COR-L47 (cell line): ENCODE results near the gene LSS.

ENCODE experiments used
- DNase-seq: peaks from one replicate; lab custom pipeline; 2025; lab: John Stamatoyannopoulos, UW

The LSS gene

DNA sequence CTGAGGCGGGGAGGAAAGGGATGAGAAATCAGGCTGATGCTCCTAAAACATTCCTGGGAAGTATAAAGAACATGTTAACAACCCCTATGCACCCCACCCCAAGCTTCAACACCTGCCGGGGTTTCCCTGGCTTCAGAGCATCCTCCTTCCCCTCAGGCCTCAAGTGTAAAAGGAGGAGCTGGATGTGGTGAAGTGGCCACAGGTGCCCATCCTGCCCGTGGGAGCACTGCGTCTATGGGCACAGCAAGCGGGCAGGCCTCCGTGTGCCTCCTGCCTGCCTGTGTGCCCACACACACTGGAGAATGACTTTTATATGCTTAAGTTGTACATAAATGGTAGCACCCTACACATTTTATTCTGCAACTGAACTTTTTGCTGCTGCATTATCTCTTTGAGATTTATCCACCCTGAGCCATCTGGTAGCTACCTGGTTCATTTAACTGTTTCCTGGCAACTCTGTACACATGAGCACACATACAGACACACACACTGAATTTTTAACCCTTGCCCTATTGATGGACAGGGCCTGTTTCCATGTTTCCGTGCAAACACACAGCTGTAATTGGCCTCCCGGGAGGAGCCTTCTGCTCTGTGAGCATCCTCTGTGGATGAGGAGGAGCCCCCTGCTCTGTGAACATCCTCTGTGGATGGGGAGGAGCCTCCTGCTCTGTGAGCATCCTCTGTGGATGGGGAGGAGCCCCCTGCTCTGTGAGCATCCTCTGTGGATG lies 59.8 kb downstream of the LSS start:
- DNase-seq: no peak

- no peak for DNase-seq
These were observed 60.3 kb downstream of the LSS start for GRCh38 chr21:46168238-46168637.

DNA sequence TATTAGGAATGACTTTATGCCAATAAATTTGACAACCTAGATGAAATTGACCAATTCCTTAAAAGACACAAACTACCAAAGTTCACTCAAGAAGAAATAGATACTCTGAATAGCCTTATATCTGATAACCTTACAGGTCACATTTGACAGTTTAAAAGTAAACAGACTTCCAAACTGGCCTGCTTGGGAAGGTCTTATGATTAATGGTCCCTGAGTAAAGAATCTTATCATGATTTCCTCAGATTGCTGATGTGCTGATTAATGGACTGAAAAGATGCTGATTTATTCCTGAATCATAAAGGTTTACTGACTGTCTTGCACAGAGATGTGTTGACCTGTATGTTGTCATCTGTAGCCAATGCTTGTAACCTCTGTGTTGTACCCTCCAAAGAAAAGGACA lies 63.5 kb downstream of the LSS start:
- no peak for DNase-seq

- no peak for DNase-seq
These were observed 65.2 kb downstream of the LSS start for GRCh38 chr21:46163380-46163779.

GRCh38 chr21:46161633-46162592 lies 66.7 kb downstream of the LSS start:
- no peak for DNase-seq

GRCh38 chr21:46160907-46161632 lies 67.5 kb downstream of the LSS start:
- no peak for DNase-seq

GRCh38 chr21:46160657-46160906 lies 68.0 kb downstream of the LSS start:
- no peak for DNase-seq

- no peak for DNase-seq
These were observed 68.5 kb downstream of the LSS start for GRCh38 chr21:46159841-46160656.

DNA sequence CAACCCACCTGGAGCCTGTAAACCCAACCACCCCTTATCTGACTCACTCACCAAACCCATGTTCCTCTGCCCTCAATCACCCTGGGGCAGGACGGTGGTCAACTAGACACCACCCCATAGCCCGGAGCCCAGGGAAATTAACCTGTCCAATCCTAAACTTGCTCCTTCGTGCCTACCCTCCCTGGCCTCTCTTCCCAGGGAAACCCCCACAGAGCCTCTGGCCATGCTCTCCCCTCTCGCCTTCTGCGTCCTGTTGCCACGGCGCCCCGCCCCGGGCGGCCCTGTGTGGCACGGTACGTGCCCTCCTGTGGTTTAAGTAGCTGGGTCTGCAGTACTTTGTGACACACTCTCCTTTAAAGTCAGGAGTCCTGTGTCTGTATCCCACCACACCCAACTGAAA lies 69.2 kb downstream of the LSS start:
- no peak for DNase-seq

- no peak for DNase-seq
These were observed 69.8 kb downstream of the LSS start for GRCh38 chr21:46158666-46159300.

DNA sequence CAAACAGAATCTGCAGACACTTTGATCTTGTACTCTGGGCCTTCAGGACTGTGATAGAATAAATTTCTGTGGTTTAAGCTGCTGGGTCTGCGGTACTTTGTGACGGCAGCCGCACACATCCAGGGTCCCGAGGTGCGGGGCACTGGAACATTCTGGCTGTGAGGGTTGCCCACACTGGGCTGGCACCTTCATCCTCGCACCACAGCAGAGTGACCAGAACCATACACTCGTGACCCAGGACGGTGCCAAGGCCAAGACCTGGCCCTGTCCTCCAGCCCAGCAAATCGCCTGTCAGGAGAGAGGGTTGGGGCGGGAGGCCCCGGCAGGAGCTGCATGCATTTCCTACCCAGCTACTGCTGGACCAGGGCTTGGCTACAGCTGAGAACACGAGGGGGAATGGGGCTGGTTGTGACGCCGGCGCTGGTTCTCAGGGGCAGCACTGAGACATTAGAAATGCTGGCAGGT lies 70.6 kb downstream of the LSS start:
- DNase-seq: no peak

DNA sequence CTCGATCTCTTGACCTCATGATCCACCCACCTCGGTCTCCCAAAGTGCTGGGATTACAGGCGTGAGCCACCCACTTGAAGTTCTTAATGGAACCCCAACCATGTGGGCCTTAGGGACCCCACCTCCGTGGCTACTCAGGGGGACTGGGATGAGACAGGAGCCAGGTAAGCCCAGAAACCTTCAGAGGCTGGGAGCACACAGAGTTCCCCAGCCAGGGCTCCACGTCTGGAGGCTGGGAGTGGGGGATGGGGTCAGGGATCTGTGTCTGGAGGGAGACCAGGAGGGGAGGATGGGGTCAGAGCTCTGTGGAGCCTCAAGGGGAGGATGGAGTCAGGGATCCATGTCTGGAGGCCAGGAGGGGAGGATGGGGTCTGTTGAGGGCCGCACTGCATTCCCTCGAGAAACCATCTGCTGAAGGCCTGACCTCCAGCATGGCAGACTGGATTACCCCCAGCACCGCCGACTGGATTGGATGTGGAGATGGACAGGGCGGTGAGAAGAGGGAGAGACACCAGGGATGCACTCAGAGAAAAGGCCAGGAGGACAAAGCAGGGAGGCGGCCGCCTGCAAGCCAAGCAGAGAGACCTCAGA lies 71.1 kb downstream of the LSS start:
- DNase-seq: no peak

DNA sequence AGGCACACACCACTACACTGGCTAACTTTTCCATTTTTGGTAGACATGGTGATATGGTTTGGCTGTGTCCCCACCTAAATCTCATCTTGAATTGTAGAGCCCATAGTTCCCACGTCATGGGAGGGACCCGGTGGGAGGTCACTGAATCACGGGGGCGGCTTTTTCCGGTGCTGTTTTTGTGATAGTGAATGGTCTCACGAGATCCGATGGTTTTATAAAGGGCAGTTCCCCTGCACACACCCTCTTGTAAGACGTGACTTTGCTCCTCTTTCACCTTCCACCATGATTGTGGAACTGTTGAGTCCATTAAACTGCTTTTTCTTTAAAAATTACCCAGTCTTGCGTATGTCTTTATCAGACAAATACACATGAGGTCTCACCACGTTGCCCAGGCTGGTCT lies 71.9 kb downstream of the LSS start:
- DNase-seq: no peak

DNA sequence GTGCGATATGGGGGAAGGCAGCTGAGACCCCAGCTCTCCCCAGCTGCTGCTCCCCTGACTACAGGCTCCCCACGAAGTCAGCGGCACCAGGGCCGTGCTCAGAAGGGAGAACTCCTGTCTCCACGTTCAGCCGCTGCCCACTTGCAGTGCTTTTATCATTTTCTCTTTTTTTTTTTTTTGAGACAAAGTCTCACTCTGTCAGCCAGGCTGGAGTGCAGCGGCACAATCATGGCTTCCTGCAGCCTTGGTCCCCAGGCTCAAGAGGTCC lies 72.3 kb downstream of the LSS start:
- no peak for DNase-seq

DNA sequence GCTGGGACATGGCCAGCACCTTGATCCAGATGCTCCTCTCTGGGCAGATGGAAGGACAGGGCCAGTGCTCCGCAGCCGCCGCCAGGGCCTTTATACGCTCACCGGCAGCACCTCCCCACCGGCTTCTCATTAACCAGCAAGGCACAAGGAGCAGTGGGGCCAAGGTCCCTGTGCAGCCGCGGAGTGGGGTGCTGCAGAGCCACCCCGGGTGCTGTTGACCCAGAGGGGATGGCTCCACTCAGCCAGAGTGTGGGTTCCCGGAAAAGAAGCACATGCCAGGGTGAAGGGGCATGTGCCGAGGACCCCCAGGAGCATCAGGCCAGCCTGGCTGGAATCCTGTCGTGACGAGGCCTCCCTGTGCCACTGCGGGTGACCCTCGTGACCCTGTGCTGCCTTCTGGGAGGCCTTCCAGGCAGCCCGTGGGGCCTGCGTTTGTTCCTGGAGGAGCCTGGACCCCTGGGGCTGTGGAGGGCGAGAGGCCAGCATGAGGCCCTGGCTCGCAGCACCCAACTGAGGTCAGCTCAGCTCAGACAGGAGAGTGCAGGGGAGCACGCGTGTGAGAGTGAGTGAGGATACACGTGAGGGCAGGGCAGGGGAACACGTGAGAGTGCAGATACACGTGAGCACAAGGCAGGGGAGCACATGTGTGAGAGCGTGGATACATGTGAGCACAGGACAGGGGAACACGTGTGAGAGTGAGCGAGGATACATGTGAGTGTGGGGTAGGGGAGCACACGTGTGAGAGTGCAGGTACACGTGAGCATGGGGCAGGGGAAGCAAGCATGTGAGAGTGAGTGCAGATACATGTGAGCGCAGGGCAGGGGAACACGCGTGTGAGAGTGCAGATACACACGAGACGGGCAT lies 72.8 kb downstream of the LSS start, which contains the start of gene FTCD:
FTCD (minus strand) TSS at position 66 of the 864 bp plus-strand sequence; CDS start at position 10, 56 bp downstream.
- no peak for DNase-seq

DNA sequence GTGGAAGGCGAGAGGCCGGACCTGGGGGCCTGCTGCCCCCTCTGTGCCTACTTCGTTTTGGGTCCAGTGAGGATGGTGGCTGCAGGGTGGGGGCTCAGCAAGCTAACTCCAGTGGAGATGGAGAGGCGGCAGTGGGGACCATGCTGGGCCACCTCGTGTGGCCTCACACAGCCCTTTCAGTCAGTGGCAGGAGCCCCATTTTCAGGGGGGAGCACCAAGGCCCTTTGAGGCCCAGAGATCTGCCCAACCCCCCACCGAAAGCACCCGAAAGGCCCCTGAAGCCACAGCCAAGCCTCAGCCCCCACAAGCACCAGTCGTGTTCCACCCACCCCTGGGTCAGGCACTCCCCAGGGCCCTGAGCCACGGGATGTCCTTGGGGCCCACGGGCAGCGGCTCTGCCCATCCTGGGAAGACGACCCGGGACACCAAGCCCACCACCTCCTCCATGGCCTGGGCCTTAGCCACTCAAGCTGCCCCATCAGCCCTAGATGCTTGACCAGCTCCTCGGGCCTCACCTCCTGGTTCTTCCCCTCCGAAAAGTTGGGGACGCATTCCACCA lies 73.5 kb downstream of the LSS start:
- DNase-seq: no peak

DNA sequence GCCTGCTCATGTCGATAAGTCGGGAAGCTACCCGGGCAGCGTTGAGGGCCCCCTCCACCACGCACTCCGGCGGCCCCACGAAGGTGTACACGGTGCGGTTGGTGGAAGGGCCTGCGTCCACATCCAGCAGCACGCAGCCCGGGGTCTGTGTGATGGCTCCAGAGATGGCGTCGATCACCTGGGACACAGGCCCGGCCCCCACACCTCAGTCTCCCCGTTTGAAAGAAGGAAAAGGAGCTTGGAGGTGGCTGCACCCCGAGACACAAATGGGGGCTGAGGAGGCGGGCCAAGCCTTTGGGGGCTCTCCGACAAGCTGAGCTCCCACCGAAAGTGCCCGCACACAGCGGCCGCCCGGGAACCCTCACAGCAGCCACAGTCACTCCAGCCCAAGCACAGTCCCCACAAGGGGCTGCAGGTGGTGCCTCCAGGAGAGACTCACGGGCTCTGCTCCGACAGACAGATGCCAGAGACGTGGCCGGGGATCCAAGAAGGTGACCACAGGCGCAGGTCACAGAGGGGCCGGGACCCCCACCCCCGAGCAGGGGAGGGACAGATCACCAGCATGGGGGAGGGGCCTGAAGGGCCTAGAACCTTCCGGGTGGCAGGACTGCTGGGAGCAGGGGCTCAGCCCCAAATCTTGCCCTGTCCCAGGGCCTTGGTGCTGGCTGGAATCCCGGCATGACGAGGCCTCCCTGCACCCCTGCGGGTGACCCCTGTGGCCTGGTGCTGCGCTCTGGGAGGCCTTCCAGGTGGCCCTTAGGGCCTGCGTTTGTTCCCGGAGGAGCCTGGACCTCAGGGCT lies 74.2 kb downstream of the LSS start:
- DNase-seq: no peak

DNA sequence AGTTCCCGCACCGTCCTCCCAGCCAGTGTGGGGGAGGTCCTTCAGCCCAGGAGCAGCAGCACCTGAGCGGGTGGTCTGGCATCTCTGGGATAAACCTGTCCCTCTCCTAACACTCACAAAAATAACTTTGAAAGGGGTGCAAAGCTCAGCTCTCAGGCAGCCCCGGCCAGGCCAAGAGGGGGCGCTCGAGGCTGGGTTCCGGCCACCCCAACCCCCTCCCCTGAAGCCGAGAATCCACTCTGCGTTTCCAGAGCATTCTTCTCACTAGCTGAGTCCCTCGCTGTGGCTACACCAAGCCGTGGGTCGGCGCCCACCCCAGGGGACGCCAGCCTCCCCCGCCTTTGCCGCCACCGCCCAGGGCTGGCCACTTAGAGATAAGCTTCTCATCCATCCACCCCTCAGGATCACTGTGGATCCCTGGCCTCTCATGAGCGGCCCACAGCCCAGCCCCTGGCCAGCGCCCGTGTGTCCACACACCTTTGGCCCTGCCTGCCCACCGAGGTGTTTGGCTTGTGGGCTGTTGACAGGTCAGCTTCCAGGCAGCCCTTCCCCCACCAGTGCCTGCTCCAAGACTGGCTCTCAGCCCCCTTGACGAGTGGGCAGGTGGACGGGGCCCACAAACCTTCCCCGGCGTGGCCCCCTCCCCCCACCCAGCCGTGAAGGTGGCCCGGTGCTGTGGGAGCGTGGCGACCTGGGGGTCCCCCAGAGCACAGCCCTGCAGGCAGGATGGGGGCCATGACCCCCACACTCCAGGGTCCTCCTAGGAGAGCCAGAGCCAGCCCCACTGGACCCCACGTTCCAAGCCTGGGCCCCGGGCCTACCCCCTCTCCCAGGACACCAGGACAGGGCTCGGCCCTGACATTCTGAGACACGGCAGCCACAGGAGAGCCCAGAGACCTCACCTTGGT lies 75.1 kb downstream of the LSS start:
- no peak for DNase-seq
